IPS-15b (cell line): Measurements from ENCODE around the gene DCP1B.

ENCODE experiments used
- H3K27me3 ChIP-seq: one replicate; pipeline ENCODE4 v1.6.1; 2013; ENCODE audit warnings: low read length; ENCODE audit not compliant: control insufficient read depth, insufficient read depth
- H3K36me3 ChIP-seq: one replicate; pipeline ENCODE4 v1.6.1; 2013; ENCODE audit warnings: low read length; ENCODE audit not compliant: control insufficient read depth, insufficient read depth
- H3K4me1 ChIP-seq: one replicate; pipeline ENCODE4 v1.6.1; 2013; ENCODE audit warnings: mild to moderate bottlenecking, low read length; ENCODE audit not compliant: control insufficient read depth, insufficient read depth
- H3K4me3 ChIP-seq: one replicate; pipeline ENCODE4 v1.5.1; 2013; ENCODE audit warnings: low read depth, low read length
- H3K9ac ChIP-seq: one replicate; pipeline ENCODE4 v1.6.1; 2013; ENCODE audit warnings: low read depth, mild to moderate bottlenecking, low read length
- H3K9me3 ChIP-seq: one replicate; pipeline ENCODE4 v1.6.1; 2013; ENCODE audit warnings: mild to moderate bottlenecking, low read length; ENCODE audit not compliant: control insufficient read depth, insufficient read depth

Gene DCP1B

GRCh38 chr12:2035431-2036055, 31.3 kb upstream of the DCP1B start:
- H3K36me3 ChIP-seq = no peaks in the 10 kb centered on the region
- H3K9ac ChIP-seq = no peak overlapping the region
- H3K4me3 ChIP-seq = peak overlapping the region; percentile 51
- H3K4me1 ChIP-seq = no peaks in the 10 kb centered on the region
- H3K9me3 ChIP-seq = no peaks in the 10 kb centered on the region
- H3K27me3 ChIP-seq = peaks cover 45% of the 10 kb centered on the region

- Histone ChIP-seq H3K27me3 (peaks cover 41% of the 10 kb centered on the region), H3K4me3 (peak overlapping the region; percentile 51), H3K9me3 (no peaks in the 10 kb centered on the region), H3K4me1 (no peaks in the 10 kb centered on the region), H3K9ac (no peak overlapping the region), H3K36me3 (no peaks in the 10 kb centered on the region)
Observed at GRCh38 chr12:2034633-2035430, 30.6 kb upstream of the DCP1B start.

DNA sequence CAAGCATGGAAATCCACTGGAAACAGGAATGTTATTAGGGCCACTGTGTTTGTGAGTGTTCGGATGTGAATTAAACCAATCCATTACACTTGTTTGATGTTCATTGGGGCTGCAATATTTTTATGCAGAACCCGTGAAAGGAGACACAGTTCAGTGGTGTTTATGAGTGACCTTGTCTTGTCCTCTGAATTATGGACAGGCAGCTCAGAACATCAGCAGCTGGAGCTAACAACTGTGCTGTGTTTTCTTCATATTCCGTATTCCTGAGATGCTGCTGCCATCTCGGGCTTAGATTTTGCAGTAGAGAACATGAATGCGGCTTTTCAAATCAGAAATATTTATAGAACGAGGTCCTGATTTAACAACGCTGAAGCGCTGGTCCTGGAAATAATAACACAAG, 28.2 kb upstream of the DCP1B start:
- no peaks in the 10 kb centered on the region for H3K4me1 ChIP-seq
- peaks cover 34% of the 10 kb centered on the region for H3K27me3 ChIP-seq

GRCh38 chr12:2029851-2030250, 25.6 kb upstream of the DCP1B start:
- Histone ChIP-seq H3K4me1 (no peaks in the 10 kb centered on the region), H3K27me3 (peaks cover 22% of the 10 kb centered on the region), H3K4me3 (no peak overlapping the region), H3K9me3 (no peaks in the 10 kb centered on the region), H3K36me3 (no peaks in the 10 kb centered on the region), H3K9ac (no peak overlapping the region)

More for the DNA sequence above, 28.2 kb upstream of the DCP1B start:
- no peaks in the 10 kb centered on the region for H3K9me3 ChIP-seq
- H3K36me3 ChIP-seq = no peaks in the 10 kb centered on the region
- H3K9ac ChIP-seq = no peak overlapping the region
- no peak overlapping the region for H3K4me3 ChIP-seq

DNA sequence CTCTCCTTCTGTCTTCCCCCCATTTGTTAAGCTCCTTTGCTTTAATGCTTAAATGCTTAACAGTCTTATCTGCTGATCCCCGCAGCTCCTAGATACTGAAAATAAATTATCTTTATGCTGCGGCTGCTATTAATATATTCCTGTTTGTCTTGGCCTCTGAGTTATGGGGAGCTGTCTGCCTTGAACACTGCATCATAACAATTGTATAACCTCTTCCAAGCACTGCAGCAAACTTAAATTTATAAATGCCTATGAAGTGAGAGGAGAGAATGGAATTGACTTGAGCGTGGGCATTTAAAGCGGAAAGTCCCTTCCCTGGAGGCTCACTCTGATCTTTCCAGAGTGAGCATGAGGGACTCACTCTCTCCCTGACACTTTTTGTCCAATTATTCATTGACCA, 23.1 kb upstream of the DCP1B start:
- H3K27me3 ChIP-seq = no peaks in the 10 kb centered on the region

GRCh38 chr12:2023365-2023764, 19.1 kb upstream of the DCP1B start:
- H3K27me3 ChIP-seq = no peaks in the 10 kb centered on the region
- no peak overlapping the region for H3K9ac ChIP-seq
- no peaks in the 10 kb centered on the region for H3K9me3 ChIP-seq
- no peak overlapping the region for H3K4me3 ChIP-seq
- no peaks in the 10 kb centered on the region for H3K4me1 ChIP-seq
- no peaks in the 10 kb centered on the region for H3K36me3 ChIP-seq

More for the DNA sequence above, 23.1 kb upstream of the DCP1B start:
- no peaks in the 10 kb centered on the region for H3K36me3 ChIP-seq
- H3K9me3 ChIP-seq = no peaks in the 10 kb centered on the region
- no peak overlapping the region for H3K9ac ChIP-seq
- H3K4me3 ChIP-seq = no peak overlapping the region
- H3K4me1 ChIP-seq = no peaks in the 10 kb centered on the region

- Histone ChIP-seq H3K4me1 (no peaks in the 10 kb centered on the region), H3K36me3 (no peaks in the 10 kb centered on the region), H3K4me3 (no peak overlapping the region), H3K9ac (no peak overlapping the region), H3K9me3 (no peaks in the 10 kb centered on the region), H3K27me3 (no peaks in the 10 kb centered on the region)
Observed at GRCh38 chr12:2020511-2020910, 16.3 kb upstream of the DCP1B start.

GRCh38 chr12:2019126-2019525, 14.9 kb upstream of the DCP1B start:
- no peaks in the 10 kb centered on the region for H3K9me3 ChIP-seq
- no peak overlapping the region for H3K4me3 ChIP-seq
- H3K36me3 ChIP-seq = no peaks in the 10 kb centered on the region
- H3K9ac ChIP-seq = no peak overlapping the region
- H3K4me1 ChIP-seq = no peaks in the 10 kb centered on the region
- H3K27me3 ChIP-seq = no peaks in the 10 kb centered on the region

DNA sequence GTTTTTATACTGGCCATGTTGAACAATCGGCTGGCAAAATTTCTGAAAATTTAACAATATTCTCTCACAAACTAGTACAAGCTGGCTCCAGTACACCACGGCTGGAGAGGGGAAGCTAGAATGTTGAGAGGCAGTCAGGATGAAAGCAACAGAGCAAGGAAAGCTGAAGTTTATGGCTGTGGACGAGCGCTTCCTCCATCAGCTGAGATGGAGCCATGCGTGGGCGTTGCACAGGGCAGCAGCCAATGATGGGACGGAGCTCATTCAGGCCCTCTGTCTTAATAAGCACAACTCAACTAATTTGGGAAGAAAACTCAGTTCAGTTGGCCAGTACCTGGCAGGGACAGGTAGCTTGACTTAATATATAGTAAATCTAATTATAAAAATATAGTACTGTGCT, 14.1 kb upstream of the DCP1B start:
- Histone ChIP-seq H3K36me3 (no peaks in the 10 kb centered on the region), H3K27me3 (no peaks in the 10 kb centered on the region), H3K4me3 (no peak overlapping the region), H3K4me1 (no peaks in the 10 kb centered on the region), H3K9ac (no peak overlapping the region), H3K9me3 (no peaks in the 10 kb centered on the region)

GRCh38 chr12:2017546-2018337, 13.5 kb upstream of the DCP1B start:
- no peak overlapping the region for H3K4me3 ChIP-seq
- no peak overlapping the region for H3K9ac ChIP-seq
- no peaks in the 10 kb centered on the region for H3K4me1 ChIP-seq
- no peaks in the 10 kb centered on the region for H3K27me3 ChIP-seq
- no peaks in the 10 kb centered on the region for H3K9me3 ChIP-seq
- H3K36me3 ChIP-seq = no peaks in the 10 kb centered on the region

DNA sequence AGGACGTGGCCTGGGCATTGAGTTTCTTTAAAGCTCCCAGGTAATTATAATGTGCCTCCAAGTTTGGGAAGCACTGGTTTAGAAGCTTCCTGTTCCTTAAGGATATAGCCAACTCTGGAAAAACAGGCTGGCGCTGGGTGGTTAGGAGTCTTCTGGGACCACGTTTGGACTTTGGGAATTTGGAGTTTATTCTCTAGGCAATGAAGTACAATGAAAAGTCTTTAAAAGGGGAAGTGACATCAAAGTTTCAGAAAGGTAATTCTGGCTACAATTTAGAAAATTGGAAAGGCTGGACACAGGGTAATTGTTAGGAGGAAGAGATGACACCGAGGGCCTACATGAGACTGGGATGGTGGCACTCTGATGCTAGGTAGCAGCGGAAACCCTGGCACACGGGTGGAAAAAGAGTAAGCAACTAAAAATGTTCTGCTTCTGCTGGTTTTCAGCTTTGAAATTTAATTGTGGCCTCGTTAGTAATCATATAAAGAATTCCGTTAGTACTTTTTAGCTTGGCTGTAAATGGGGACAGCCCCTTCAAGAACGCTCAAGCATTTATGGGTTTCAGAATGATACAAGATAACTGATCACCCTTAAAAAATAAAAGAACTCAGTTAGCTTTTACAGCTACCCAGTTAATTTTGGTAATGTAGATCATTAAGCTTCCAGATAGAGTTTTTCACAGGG, 12.7 kb upstream of the DCP1B start:
- Histone ChIP-seq H3K9me3 (no peaks in the 10 kb centered on the region), H3K9ac (no peak overlapping the region), H3K4me1 (no peaks in the 10 kb centered on the region), H3K27me3 (no peaks in the 10 kb centered on the region), H3K4me3 (no peak overlapping the region), H3K36me3 (no peaks in the 10 kb centered on the region)
